HG03342 (cell line): ENCODE results near the gene ZNF48.
A peak's percentile ranks its signal among the peaks of the same experiment; 100 is the strongest.

Source experiments
- ATAC-seq: cut with Tn5 transposase; IDR thresholded peaks from one replicate; pipeline ENCODE4 v1.9.1; 2021; ENCODE audit warnings: mild to moderate bottlenecking, moderate library complexity; ENCODE audit not compliant: unreplicated experiment

The ZNF48 gene

GRCh38 chr16:30434852-30435251 is 39.6 kb downstream of the ZNF48 start:
- no peak for ATAC-seq

DNA sequence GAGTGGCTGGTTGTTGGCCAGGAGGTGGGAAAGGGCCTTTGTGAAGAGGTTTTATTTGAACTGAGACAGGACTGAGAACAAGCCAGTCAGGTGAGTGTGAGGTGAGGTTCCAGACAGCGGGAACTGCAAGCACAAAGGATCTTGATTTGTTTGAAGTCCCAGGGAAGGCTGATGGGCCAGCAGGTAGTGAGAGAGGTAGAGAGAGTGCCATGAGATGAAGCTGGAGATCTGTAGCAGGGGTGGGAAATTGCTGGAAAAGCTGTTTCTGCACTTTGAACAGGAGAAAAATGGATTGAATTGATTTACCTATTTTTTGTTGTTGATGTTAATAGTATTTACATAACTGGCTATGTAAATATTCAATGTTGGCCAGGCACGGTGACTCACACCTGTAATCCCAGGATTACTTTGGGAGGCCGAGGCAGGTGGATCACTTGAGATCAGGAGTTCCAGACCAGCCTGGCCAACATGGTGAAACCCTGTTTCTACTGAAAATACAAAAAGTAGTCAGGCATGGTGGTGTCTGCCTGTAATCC is 42.4 kb downstream of the ZNF48 start:
- ATAC-seq = no peak

DNA sequence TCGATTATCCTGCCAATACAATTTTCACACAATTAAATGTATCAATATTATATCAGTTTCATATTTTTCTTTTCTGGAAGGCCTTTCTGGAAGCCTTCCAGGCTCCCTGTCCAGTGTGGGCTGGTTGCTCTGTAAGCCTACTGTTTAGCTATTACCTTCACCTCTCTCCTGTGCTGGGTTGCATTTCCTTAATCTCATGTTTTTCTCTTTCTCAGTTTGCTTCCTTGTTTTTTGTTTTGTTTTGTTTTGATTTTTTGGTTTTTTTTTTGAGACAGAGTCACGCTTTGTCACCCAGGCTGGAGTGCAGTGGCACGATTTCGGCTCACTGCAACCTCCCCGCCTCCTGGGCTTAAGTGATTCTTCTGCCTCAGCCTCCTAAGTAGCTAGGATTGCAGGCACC is 43.6 kb downstream of the ZNF48 start:
- no peak for ATAC-seq

GRCh38 chr16:30439720-30440348 is 44.6 kb downstream of the ZNF48 start:
- no peak for ATAC-seq

GRCh38 chr16:30443631-30444030 is 48.4 kb downstream of the ZNF48 start:
- no peak for ATAC-seq

GRCh38 chr16:30444231-30445148 is 49.3 kb downstream of the ZNF48 start:
- no peak for ATAC-seq

- ATAC-seq = no peak
Measured at GRCh38 chr16:30445149-30445407, 49.9 kb downstream of the ZNF48 start.

- ATAC-seq = peak; percentile 80
Measured at GRCh38 chr16:30445408-30446202, 50.4 kb downstream of the ZNF48 start, which contains the start of gene SEPHS2. SEPHS2 (minus strand) TSS chr16:30445874; CDS start chr16:30445727, 147 bp downstream.

DNA sequence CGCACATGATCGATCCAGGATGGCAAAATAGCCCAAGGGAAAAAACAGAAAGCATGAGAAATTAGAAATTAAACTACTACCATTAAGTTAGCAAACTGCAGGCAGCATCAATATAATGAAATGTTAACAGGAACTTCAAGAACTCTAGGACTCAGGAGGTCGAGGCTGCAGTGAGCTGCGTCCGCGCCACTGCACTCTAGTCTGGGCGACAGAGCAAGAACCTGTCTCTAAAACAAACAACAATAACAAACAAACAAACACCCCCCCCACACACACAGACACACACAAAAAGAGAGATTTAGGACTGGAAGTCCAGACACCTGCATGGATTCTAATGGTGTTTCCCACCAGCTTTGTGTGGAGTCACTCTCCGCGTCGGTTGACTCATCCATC is 51.0 kb downstream of the ZNF48 start:
- no peak for ATAC-seq

DNA sequence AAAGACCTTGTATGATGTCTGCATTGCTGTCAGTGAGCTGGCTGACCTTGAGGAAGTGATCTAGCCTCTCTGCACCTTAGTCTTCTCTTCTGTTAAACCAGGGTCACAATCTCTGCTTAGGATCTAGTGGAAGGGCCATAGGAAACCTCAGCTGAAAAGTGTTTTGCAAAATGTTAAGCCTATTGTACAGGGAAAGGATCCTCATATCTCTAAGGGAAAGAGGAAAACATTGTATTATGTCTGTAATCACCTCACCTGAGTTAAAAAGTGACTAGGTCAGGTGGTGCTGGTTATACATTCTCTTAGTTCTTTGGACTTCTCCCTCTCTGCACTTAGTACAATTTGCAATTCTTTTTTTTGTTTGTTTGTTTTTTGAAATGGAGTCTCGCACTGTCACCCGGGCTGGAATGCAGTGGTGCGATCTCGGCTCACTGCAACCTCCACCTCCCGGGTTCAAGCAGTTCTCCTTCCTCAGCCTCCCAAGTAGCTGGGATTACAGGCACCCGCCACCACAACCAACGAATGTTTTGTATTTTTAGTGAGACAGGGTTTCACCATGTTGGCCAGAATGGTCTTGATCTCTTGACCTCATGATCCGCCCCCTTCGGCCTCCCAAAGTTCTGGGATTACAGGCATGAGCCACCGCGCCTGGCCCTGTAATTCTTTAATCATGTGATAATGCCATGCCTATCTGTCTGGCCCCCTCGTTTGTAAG is 52.4 kb downstream of the ZNF48 start:
- no peak for ATAC-seq

DNA sequence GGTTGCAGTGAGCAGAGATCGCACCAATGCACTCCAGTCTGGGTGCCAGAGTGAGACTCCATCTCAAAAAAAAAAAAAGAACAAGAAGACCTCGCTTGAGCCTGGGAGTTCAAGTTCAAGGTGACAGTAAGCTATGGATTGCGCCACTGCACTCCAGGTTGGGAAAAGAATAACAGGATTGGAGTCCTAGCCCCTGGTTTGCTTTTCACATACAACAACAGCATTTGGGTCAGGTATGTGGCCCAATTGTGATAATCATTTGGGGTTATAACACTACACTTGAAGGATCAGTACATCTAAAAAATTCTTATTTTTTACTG is 53.9 kb downstream of the ZNF48 start:
- ATAC-seq = no peak
